GM18498 (cell line): ENCODE results near the gene GIMAP8.
"Not testable (repeated sequence)": the region's sequence is repeated elsewhere in the genome, so short reads cannot be mapped to it uniquely, and the experiment has no call there.

Experiments
- ATAC-seq: cut with Tn5 transposase; IDR thresholded peaks from one replicate; pipeline ENCODE4 v1.9.1; 2021; ENCODE audit warnings: mild to moderate bottlenecking, moderate library complexity; ENCODE audit not compliant: unreplicated experiment

Gene GIMAP8

GRCh38 chr7:150507947-150508602, 57.6 kb downstream of the GIMAP8 start:
- no peak for ATAC-seq

GRCh38 chr7:150511048-150511447, 60.6 kb downstream of the GIMAP8 start:
- no peak for ATAC-seq

GRCh38 chr7:150513758-150514157, 63.3 kb downstream of the GIMAP8 start:
- no peak for ATAC-seq

DNA sequence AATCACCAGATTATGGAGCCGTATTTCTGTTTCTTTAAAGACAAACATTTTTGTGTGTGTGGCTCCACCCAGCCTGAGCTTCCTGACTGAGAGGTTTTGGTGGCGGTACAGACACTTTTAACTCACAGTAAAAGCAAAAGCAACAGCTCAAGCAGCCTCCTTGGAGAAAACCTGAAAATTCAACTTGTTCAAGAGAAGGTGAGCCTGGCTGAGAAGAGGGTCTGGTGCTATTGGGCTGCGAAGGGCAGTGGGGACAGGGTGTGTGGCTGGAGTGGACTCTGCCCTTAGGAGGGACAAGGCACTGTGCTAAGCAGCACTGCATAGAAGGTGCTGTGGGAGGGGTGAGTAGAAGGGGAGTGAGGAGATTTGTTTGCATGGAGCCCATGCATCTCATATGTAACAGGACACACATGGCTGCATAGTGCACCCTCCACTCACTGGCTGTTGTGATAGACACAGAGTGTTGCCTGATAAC, 64.4 kb downstream of the GIMAP8 start, which contains the start of gene GIMAP7:
Gene GIMAP7 (plus strand): TSS at position 125 of the 475 bp plus-strand sequence. CDS start 5,103 bp downstream, outside the sequence.
- ATAC-seq: peak; percentile 82

DNA sequence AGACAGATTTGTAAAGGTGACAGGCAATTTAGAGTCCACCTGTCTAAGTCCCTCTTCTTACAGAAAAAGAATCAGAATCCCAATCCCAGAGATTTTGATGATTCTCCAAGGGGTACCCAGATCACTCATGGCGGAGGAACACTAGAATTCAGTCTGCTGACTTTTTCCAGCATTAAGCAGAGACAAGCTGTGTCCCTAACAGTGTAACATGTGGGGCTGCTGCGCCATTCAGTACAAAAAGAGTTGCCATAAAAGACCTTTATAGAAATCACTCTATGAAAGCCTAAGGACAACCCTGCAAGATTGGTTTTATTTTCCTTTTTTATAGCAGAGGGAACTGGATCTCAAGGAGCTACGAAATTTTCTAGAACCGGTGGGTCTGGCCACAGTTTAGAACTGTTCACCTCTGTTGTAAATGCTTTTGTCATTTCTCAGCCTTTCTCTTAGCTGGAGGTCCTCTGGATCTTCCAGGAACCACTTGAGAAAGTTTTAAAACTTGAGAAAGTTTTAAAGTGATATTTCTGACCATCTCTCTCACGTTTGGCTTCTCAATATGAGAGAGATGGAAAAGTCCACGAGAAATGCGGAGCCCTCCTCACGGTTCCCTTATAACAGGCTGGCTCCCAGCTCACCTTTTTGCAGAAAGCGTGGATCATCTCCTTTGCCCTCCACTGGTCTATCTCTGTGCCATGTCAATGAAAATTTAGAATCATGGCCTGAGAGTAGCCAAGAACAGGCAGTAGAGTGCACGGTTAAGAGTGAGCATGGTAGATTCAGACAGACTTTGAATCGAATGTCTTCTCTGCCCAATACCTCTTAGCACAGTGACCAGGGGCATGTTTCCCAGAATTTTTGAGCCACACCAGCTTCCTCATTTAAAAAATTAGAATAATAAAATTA, 65.1 kb downstream of the GIMAP8 start:
- peak; percentile 18 for ATAC-seq

DNA sequence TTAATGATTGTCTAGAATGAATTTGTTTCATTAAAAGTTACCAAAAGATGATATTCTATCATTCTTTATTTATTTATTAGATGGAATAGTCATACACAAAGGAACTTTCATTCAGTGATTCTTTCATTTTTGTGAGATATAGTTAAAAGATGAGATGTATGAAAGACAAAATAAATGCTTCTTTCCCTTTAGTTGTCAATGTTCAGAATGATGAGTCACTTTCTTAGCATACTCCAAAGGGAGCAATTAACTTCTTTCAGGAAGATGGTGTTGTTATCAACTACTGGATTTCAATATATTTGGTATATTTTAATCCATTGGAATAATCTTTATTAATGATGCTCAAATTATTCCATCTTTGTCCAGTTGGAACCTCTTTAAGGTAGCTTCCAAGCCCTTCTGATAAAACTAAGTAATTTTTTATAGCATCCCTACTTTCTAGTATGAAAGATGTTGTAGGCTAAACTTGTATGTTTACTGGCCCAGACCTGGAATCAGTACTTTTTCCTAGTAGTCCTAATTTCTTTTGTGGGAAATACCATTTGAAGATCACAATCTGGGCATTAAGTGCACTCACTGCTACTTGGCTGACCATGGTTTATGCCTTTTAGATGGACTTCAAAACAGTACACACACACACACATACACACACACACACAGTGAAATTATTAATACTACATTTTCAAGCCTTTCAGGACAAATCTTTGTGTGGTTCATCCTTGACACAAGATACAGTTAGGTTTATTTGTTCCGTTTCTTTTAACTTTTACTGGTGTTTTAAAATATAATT, 66.7 kb downstream of the GIMAP8 start:
- ATAC-seq: no peak

- no peak for ATAC-seq
Measured at GRCh38 chr7:150519310-150519709, 68.9 kb downstream of the GIMAP8 start.

GRCh38 chr7:150520145-150520544, 69.7 kb downstream of the GIMAP8 start:
- ATAC-seq: no peak

GRCh38 chr7:150522931-150523330, 72.5 kb downstream of the GIMAP8 start:
- ATAC-seq: not testable (repeated sequence)

DNA sequence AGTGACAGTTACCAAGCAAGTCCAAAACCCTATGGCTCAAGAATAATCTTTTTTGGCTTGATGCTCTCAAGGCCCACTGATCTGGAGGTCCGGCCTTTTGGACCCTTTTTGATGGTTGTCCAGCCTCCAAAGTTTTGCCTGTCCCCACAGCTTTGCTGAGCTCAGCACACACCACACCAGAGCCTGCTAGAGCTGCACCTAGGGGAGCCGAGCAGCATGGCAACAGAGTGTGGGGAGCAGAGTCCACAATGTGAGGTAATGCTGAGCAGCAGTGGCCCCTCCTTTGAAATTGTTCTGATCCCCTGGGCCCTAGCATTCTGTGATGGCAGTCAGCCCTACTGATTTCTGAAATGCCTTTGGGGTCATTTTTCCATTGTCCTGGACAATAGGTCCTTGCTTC, 73.6 kb downstream of the GIMAP8 start:
- no peak for ATAC-seq
